ENCODE data around the gene A2ML1. TPM values are rescaled to one million over a fixed set of nuclear protein-coding genes. Genes with fewer than 3 reads are reported as not detected.

The A2ML1 gene
- total and polyA plus RNA-seq, 4 donors = 0.04 to 1.1 (median 0.06) TPM; not detected in 1

DNA sequence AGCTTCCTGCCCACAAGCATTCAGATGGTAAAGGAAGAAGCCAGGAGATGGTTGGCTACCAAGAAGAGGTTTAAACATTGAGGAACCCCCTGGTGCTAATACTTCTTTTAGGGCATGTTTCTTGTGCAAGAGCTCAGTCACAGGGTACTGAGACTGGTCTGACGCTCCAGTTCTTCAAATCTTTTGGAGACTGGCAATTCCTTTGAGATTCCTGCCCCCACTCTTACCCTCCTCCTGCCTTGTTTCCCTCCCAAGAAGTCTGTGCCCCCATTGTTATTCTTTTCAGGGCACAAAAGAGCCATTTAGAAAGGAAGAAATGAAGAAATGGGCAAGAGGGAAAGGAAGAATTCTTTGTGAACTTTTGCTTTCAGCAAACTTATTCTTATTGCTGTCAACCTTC lies 11.8 kb downstream of the A2ML1 start:
- ATAC-seq (ENCODE audit: insufficient read depth, low FRiP score) = no peak
- Histone ChIP-seq H3K36me3 (ENCODE audit: control insufficient read depth in 4 of 4, insufficient read depth in 4 of 4, low read length in 4 of 4) (no peaks in the 10 kb centered on the region), H3K9me3 (ENCODE audit: control insufficient read depth in 4 of 4, insufficient read depth in 3 of 4, low read length in 3 of 4) (no peaks in the 10 kb centered on the region), H3K27ac (ENCODE audit: low read depth in 1 of 2, low read length in 1 of 2) (no peak overlapping the region), H3K4me1 (ENCODE audit: control insufficient read depth in 5 of 5, insufficient read depth in 5 of 5, low read length in 5 of 5) (no peaks in the 10 kb centered on the region), H3K9ac (ENCODE audit: insufficient read depth in 1 of 2, low read length in 2 of 2) (no peak overlapping the region), H3K4me3 (no peak overlapping the region), H3K27me3 (ENCODE audit: control insufficient read depth in 3 of 3, insufficient read depth in 3 of 3, low read length in 2 of 3) (no peaks in the 10 kb centered on the region)
- DNase-seq = no peak
- WGBS, 2 donors = 50 to 67% methylated on average over 1 of the region's 1 CpG
- TF ChIP-seq CTCF (IDR thresholded peaks at IDR 0.05; ENCODE audit: control extremely low read depth, extremely low read depth) = no peak

DNA sequence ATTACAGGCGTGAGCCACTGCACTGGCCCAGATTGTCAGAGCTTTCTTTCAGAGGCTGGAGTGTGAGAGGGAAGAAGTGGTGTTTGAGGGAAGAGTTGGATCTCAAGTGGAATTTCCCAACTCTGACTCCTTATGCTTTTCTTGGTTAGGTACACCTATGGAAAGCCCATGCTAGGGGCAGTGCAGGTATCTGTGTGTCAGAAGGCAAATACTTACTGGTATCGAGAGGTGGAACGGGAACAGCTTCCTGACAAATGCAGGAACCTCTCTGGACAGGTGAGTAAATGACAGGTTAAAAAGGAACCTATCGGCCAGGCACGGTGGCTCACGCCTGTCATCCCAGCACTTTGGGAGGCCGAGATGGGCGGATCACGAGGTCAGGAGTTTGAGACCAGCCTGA lies 14.9 kb downstream of the A2ML1 start:
- TF ChIP-seq CTCF (IDR thresholded peaks at IDR 0.05; ENCODE audit: control extremely low read depth, extremely low read depth) = no peak
- no peaks in the 10 kb centered on the region for H3K27me3 ChIP-seq (ENCODE audit: control insufficient read depth in 3 of 3, insufficient read depth in 3 of 3, low read length in 2 of 3)
- no peak overlapping the region for H3K9ac ChIP-seq (ENCODE audit: insufficient read depth in 1 of 2, low read length in 2 of 2)
- H3K4me1 ChIP-seq (ENCODE audit: control insufficient read depth in 5 of 5, insufficient read depth in 5 of 5, low read length in 5 of 5) = no peaks in the 10 kb centered on the region
- ATAC-seq (ENCODE audit: insufficient read depth, low FRiP score) (no peak), DNase-seq (no peak)
- H3K4me3 ChIP-seq = no peak overlapping the region
- no peaks in the 10 kb centered on the region for H3K9me3 ChIP-seq (ENCODE audit: control insufficient read depth in 4 of 4, insufficient read depth in 3 of 4, low read length in 3 of 4)
- H3K27ac ChIP-seq (ENCODE audit: low read depth in 1 of 2, low read length in 1 of 2) = no peak overlapping the region
- no peaks in the 10 kb centered on the region for H3K36me3 ChIP-seq (ENCODE audit: control insufficient read depth in 4 of 4, insufficient read depth in 4 of 4, low read length in 4 of 4)
- WGBS, 2 donors = 91 to 92% methylated on average over 9 of the region's 9 CpGs

- no peak for ATAC-seq (ENCODE audit: insufficient read depth, low FRiP score)
- WGBS, 2 donors = 93 to 96% methylated on average over 7 of the region's 7 CpGs
- Histone ChIP-seq H3K36me3 (ENCODE audit: control insufficient read depth in 4 of 4, insufficient read depth in 4 of 4, low read length in 4 of 4) (no peaks in the 10 kb centered on the region), H3K27ac (ENCODE audit: low read depth in 1 of 2, low read length in 1 of 2) (no peak overlapping the region), H3K4me3 (no peak overlapping the region), H3K9ac (ENCODE audit: insufficient read depth in 1 of 2, low read length in 2 of 2) (no peak overlapping the region), H3K4me1 (ENCODE audit: control insufficient read depth in 5 of 5, insufficient read depth in 5 of 5, low read length in 5 of 5) (no peaks in the 10 kb centered on the region), H3K9me3 (ENCODE audit: control insufficient read depth in 4 of 4, insufficient read depth in 3 of 4, low read length in 3 of 4) (no peaks in the 10 kb centered on the region), H3K27me3 (ENCODE audit: control insufficient read depth in 3 of 3, insufficient read depth in 3 of 3, low read length in 2 of 3) (no peaks in the 10 kb centered on the region)
- no peak for TF ChIP-seq CTCF (IDR thresholded peaks at IDR 0.05; ENCODE audit: control extremely low read depth, extremely low read depth)
- no peak for DNase-seq
Measured at GRCh38 chr12:8840321-8840720, 17.9 kb downstream of the A2ML1 start.

DNA sequence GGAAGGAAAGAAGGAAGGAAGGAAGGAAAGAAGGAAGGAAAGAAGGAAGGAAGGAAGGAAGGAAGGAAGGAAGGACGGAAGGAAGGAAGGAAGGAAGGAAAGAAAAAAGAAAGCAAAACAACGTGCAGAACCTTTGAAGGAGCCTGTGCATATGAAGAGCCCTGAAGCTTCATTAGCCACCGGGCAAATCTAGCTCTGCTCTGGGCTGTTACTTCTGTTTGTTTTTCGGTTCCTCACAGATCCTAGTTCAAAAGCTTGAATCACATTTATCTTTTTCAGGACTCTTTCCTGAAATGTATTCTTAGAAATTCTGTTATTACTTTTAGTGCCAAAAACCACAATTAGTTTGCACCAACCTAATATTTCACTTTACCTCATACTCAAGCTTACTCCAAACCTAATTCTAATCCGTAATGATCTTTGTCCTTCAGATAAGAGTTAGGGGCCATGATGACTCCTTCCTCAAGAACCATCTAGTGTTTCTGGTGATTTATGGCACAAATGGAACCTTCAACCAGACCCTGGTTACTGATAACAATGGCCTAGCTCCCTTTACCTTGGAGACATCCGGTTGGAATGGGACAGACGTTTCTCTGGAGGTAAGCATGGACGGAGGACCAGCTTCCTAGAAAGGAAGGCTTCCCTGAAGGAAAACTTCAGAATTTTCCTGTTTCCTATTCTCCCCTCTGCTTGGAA lies 18.7 kb downstream of the A2ML1 start:
- no peak overlapping the region for H3K9ac ChIP-seq (ENCODE audit: insufficient read depth in 1 of 2, low read length in 2 of 2)
- no peaks in the 10 kb centered on the region for H3K4me1 ChIP-seq (ENCODE audit: control insufficient read depth in 5 of 5, insufficient read depth in 5 of 5, low read length in 5 of 5)
- no peaks in the 10 kb centered on the region for H3K9me3 ChIP-seq (ENCODE audit: control insufficient read depth in 4 of 4, insufficient read depth in 3 of 4, low read length in 3 of 4)
- H3K27ac ChIP-seq (ENCODE audit: low read depth in 1 of 2, low read length in 1 of 2) = no peak overlapping the region
- WGBS, 2 donors = 55 to 57% methylated on average over 7 to 8 of the region's 8 CpGs
- DNase-seq (no peak), ATAC-seq (ENCODE audit: insufficient read depth, low FRiP score) (no peak)
- no peaks in the 10 kb centered on the region for H3K27me3 ChIP-seq (ENCODE audit: control insufficient read depth in 3 of 3, insufficient read depth in 3 of 3, low read length in 2 of 3)
- H3K36me3 ChIP-seq (ENCODE audit: control insufficient read depth in 4 of 4, insufficient read depth in 4 of 4, low read length in 4 of 4) = no peaks in the 10 kb centered on the region
- no peak for TF ChIP-seq CTCF (IDR thresholded peaks at IDR 0.05; ENCODE audit: control extremely low read depth, extremely low read depth)
- H3K4me3 ChIP-seq = no peak overlapping the region
